Cerebellar nuclear complex (tissue), 1 donor: ENCODE data around the gene SH3D21.

Source experiments
- DNase-seq, 2 experiments: peaks; one replicate each; lab custom pipeline; 2025; lab: John Stamatoyannopoulos, UW

Gene SH3D21

DNA sequence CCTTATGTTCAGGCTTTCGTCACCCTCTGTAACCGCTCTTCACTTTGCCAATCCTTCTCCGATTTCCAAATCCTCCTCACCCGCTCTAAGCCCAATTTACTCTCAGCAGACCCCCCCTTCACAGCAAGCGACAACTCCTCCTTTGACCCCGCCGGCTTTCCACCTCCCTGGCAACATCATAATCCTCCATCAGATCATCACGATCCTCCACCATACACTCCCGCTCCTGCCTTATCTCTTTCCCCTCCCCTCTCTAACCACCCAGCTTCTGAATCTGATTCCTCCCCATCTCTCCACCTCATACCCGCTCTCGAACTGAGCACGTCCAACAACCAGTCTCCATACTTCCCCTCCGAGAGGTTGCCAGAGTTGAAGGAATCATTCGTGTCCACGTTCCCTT is 24.8 kb downstream of the SH3D21 start:
- DNase-seq: no peak

DNA sequence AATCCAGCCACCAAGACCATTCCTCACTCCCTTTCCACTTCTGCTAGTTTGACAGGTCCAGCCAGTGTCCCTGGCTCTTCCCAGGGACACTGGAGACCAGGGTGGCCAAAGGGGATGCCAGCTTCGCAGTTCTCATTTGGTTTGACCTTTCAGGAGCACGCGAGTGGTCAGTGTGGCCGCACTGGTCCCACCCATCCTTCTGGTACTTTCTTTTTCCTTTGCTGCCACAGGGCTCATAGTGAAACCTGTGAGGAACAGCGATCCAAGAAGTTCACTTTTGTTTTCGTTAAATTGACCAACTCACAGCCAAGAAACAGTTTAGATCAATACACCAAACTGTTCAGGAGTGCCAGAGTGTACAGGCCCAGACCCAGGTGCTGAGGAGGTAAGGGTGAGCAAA is 31.7 kb downstream of the SH3D21 start:
- DNase-seq: no peak

DNA sequence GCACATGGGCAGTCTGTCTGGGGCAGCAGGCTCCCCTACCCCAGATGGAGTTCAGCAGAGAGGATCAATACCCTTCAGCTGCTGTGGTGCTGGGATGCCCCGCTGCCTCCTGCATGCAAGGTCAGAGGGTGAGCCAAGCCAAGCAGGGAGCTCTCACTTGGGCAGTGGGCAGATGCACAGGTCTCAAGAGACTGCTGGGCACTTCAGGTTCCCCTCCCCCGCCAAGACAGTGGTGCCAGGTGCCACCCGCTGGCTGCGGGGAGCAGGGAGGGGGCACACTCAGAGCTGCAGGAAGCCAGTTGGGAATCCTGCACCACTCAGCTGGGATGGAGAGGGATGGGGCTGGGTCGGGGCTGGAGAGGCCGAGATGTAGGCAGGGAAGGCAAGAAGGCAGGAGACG is 33.0 kb downstream of the SH3D21 start:
- DNase-seq: no peak

DNA sequence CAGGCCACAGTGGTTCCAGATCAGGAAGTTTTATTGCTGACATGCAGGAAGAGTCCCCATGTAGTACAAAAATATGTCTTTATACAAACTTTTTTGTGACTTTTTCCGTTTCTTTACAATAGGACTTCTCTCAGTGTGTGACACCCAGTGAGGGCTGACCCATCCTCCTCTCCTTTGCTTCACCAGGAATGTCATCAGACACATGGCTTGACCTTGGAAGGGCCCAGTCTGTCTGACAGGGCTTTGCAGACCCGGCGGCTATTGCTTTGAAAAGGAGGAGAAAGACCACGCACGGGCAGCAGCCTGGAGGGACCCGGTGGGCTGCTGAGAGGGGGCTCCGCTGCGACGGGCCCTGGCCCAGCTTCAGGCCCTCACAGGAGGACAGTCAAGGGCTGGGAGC is 33.4 kb downstream of the SH3D21 start:
- no peak for DNase-seq

DNA sequence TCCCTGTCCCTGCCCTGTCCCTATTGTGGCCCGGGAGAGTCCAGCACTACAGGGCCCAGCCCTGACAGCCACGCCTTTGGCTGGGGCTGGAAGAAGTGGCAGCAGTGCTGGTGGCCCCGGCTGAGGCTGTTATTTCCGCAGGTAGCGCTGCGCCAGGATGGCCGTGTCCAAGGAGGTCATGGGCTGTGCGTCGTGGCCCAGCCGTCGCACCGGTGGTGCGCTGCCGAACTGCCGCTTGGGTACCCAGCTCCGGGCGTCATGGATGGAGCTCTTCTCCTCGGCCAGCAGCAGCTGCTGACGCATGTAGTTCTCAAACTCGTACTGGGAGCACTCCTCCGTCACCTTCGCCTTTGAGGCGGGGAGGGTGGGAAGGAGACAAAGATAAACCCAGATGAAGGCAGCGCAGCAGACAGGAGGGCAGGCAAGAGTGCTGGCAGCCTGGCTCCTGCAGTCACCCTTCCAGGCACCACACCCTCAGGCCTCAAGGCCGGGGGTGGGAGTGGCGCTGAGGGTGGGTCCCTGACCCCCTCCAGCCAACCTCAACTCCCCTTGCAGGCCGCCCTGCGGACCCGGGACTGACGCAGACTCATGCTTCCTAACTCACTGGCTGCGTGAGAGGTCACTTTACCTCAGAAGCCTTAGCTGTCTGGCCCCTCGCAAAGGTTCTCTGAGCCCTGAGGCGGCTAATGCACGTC is 35.6 kb downstream of the SH3D21 start:
- no peak for DNase-seq

DNA sequence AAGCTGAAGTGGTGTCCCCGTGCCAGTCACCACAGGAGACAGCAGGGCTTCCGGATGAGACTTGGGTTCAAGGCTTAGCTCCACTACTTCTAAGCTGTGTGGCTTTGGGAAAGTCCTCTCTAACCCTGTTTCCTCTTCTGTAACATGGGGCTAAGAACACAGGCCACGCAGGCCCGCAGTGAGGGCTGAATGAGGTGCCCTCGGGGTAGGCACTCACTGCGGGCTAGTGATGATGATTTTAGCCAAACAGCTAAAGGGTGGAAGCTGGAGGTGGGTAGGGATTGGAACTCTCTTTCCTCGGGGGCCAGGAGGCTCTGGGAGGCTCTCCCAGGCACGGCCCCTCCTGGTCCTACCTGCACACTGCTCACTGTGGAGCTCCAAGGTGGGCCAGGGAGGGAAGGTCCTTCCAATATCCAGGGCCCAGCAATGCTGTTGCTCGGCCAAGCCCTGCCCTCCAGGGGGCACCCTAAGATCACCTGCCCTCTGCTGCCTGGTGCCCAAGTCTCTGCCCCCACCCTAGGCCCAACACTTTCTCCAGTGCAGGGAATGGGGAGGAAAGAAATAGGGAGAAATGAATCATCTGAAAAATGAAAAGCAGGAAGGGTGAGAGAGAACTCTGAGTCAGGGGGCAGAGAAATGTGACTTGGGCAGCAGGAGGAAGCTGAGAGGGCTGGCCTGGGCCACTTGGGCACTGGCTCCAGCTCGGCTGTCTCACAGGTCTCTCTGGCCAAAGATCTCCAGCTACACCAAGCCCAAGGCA is 36.4 kb downstream of the SH3D21 start:
- no peak for DNase-seq

DNA sequence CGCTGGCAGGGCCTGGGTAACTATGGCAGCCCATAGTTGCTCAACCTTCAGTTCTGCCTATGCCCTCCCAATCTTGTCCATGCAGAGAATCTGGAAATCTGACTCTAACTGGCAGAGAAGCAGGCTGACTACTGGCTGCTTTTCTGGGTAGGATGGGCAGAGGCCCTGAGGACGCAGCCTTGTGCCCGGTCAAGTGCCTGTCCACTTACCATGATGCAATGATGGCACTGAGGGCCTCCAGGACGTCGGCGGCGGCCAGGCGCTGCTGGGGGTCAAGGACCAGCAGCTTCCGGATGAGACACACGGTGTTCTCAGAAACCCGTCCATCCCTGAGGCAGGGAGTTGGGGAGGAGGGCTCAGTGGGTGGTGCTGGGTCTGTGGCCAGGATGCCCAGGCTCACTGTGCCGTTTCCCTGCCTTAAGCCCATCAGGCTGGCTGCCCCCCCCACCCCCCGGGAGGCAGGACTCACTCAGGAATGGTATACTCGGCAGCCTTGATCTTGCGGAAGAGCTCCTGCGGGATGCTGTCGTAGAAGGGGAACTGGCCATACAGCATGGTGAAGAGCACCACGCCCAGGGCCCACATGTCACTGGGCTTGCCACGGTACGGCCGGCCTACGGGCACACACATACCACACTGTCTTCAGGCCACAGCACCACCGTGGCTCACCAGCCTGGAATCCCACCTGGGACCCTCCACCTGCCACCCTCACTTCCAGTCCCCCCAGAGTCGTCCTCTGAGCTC is 37.7 kb downstream of the SH3D21 start:
- DNase-seq: no peak

DNA sequence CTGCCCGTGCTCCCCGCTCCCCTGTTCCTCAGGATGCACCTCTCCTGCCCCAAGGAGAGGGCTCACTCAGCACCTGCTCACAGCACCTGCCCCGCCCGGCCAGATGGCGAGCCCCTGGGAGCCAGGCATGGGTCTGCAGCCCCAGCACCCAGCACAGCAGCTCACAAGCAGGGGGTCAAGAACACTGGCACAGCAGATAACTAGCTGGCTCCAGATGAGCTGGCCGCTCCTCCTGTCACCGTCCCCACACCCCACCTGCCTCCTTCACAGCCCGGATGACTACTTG is 38.2 kb downstream of the SH3D21 start:
- no peak for DNase-seq

DNA sequence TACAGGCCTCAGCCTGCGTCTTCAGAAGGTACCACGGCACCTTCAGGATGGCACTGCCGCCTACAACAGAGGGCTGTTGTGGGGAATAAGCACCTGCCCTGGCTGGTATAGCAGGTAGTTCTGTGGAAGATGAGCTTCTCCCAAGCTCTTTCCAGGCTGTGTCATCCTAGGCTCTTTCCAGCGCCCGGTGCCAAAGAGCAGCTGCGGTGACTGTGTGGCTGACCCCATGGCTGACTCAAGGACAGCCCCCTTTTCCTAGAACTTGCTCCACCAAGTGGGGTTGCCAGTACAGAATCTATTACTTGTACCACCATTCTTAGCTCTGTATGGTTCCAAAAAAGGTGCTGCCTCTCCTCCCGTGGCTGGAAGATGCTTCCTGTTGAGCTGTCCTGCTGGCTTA is 39.2 kb downstream of the SH3D21 start:
- DNase-seq: no peak

DNA sequence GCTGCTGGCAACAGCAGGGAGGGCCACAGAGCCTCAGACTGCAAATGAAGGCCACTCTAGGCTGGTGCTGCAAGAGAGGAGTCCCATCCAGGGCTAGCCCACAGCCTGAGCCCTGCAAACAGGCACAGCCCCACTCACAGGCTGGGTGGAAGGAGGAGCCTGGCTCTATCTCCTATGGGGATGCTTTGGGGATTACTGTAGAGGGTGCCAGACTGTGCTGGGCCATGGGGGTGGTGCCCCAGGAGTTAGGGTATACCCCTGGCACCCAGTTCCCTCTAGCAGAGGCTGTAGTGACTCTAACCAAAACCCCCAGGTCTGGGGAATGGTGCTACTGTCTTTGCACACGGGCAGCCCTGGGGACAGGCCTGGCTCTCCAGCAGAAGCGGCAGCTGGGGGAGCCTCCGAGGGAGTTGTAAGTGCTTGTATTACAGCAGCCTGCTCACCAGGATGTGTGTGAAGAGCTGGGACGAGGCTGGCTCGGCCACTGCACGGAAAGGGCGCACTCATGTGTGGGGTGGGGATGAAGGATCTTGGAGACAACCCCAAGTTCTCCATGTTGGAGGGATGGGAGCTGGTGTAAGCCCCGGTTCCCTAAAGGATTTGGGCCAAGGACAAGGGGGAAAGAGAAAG is 40.7 kb downstream of the SH3D21 start:
- DNase-seq: no peak

DNA sequence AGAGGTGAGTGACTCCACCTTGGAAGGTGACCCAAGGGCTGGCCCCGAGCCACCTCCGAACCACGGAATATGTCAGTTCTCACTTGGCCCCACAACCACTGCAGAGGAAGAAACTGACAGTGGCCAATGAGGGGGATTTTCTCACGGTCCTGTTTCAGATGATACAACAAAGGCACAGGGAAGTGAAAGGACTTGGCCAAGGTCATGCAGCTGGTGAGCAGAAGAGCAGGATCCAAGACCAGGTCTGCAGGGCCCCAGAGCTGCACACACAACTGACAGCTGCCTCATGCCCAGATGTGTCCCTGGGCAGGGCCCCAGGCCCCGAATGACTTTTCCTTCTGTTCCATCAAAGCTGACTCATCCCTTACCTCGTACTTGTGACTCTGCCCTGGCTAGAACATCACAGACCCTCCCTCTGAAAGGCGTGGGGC is 43.1 kb downstream of the SH3D21 start:
- DNase-seq: no peak

DNA sequence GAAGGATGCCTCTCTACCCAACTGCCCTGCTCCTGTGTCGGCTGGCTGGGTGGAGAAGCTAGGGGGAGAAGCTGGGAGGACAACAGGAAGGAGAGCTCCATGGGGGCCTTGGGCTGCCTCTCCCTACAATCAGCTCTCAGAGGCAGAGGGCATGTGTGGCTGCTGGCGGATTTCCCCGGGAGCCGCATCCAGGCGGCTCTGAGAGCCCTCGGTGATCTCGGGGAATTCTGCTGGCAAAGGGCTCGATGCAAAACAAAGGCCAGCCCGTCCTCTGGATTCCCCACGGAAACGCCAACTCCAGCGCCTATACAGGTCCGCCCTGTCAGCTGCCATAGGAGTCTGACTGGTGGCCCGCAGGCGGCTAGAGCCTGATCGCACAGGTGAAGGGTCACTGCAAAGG is 43.7 kb downstream of the SH3D21 start:
- no peak for DNase-seq

DNA sequence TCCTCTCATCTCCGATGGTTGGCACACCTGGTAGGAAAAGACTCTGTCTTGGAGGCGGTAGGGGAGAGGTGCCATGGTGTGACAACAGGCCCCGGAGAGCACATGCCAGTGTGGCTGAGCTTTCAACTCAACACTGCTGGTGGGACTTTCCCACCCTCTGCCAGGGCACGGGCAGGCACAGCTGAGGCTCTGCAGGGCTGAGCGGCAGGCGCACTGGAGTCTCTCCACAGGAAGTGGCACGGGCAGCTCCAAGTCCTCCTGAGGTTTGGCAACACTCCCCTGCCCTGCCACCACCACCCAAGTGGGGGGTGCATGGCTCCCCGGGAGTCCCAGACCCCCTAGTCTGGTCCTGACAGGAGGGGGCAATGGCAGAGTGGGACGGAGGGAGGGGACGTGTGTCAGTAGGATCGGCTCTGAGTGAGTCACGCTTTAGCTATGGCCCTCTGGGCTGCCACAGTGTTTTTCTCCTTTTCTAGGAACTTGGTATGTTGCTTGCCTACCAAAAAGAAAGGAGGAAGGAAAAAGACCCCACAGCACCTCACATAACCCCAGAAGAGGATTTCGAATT is 44.6 kb downstream of the SH3D21 start:
- DNase-seq: no peak

DNA sequence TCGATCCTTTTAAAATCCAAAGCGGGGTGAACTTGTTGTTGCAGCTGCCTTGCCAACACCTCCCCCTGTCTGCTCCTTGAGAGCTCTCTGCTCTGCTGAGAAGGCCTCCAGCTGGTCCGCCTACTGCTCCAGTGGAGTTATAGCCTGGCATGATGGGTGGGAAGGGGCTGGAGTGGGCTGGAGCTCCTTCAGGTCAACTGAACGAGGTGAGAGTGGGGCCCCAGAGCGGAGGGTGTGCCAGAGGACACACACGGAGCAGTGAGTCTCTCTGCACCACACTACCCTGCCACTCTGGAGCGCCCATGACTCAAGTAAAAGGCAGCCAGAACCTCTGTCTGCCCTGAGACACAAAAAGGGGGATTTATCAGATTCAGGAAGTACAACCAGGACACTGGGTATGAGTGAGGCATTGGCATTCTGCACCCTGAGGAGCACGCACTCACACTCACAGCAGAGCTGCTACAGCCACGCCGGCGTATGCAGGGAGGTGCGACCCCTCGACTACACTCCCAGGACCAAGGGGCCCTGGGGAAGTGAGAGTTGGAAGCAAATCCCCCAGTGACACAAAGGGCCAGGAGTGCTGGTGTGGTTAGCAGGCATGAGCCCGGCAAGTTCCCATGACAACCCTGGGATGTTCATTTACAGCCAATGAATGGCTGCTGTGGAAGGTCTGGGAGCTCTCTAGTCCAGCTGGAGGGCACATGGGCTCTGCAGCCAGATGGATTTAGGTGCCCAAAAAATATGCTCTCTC is 45.2 kb downstream of the SH3D21 start:
- DNase-seq: no peak

DNA sequence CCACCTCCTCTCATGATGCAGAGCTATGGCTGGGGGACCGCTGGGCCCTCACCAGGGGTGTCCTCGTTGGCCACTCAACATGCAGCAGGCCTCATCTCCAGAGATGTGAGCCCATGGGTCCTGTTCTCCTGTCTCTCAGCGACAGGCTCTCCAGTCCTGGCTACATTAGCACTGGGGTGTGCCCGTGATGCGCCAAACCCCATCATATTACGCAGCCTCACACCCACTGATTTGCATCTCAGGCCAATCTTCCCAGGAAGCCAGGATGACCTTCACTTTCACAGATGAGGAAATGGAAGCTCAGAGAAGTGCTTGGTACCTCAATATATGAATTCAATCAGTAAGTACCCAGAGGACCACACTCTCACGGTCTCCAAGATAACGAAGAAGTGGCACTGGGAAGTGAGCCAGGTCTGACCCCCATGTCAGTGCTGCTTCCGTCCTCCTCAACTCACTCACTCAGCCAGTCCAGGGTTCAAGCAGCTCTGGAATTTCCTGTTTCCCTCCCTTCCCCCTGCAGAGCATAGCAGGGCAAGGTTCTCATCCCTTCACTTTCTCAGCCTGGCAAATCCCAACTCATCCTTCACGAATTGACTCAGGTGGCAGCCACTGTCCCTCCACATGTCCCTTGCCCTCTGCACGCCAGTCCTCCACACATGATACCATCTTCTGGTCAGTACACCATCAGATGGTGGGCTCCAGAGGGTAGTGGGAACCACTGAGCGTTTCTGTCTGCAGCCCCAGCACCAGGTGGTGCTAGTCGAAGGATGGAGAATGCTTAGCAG is 46.1 kb downstream of the SH3D21 start:
- DNase-seq: no peak

DNA sequence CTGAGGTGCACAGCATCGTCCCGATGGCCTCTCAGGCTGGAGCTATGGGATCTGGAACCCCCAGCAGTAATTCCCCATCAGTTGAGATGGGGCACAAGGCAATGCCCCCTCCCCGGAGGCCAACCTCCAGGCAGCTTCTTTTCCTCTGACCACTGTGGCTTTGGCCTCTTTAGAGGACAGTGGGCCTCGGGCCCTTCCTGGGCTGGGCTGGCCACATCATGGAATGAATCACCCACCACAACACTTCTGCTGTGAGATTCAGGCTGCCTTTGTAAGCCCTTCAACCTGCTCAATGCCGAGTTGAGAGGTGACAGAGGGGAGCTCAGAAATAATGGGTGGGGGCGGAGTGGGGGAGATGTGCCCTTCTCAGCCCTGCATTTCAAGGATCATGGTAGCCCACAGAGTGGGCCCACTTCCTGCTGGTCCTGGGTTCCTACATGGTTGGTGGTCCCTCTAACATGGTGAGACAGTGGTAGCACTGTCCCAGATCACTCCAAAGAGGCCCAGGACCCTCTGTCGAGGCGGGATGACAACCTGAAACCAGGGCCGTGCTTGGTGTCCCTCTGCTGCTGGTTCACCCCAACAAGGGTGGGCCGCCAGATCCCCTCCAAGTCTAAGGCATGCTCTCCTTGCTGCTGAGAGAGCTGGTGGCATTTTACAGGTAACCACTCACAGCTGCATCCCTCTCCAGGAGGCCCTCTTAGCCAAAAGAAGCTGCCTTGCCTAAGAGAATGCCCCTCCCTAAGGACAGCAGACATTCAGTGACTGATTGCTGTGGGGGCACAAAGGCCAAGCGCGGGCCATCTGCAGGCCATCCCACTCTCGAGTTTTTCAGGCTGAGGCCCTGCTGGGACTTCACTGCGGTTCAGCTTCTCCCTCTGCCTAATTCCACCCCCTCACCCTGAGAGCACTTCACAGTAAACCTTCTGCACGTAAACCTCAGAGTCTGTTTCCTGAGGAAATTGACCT is 47.0 kb downstream of the SH3D21 start:
- DNase-seq: no peak

DNA sequence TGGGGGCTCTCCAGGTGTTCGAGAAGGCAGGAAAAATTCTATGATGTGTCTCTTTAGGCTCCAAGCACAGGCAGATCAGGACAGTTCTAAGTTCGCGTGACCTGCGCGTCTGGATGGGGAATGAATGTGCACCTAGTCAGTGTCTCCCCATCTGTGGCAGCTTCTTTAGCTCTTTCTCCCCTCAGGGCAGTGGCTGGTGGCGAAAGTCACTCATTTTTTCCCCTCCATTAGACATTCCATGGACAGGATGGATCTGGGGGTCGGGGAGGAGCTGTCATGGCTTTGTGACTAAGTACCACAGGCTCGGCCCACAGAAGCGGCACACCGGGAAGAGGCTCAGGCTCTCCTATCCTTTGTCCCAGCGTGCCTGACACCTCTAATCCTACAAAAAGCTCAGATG is 48.3 kb downstream of the SH3D21 start:
- DNase-seq: no peak

DNA sequence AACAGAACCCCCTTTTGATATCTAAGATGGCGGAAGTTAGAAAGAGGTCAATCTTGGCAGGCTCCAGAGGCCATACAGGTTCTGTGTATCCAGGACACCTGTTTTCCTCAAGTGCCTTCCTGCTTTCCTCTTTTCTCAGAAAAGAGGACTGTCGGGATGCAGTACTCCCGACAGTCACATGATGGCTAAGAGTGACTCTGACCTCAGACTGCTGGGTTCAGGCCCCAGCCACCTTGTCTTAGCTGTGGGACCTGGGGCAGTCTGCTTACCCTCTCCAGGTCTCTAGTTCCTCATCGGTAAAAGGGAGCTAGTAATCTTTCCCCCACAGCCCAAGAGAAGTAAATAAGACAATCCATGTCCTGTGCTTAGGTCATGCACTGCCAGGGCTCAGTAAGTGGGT is 49.6 kb downstream of the SH3D21 start:
- no peak for DNase-seq

DNA sequence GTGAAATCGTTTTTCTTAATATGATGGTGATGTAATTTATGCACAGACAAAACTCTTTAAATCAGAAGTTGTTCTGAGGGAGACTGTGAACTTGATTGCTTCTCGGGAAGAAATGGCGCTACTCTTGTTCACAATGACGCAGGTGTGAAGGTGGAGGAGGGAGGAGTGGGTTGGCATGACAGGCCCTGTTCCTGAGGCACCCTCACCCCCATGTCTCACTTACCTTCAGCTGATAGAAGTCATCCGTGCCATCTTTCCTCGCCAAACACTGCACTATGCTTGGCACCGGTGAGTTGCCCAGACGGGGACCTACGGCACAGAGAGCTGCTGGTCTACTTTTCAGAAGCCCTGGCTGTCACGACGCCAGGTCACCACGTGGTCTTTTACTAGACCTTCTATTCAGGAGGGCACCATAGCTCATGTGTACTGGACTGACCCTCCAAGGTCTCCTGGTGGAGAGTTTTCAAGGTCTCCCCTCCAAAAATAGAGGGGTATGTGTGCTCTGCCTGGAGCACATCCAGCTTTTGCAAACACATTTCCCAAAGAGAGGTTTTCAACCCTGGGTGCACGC is 52.4 kb downstream of the SH3D21 start:
- no peak for DNase-seq
